Endothelial cell of hepatic sinusoid (primary cell): ENCODE measurements around the gene FAXDC2.

Source experiments
- in situ Hi-C: cut with HindIII; loops from 2 replicates; pipeline ENCODE4 v1.10.0; 2017; ENCODE audit warnings: low sequenced_read_pairs

Gene FAXDC2

GRCh38 chr5:154770111-154770510 lies 80.3 kb downstream of the FAXDC2 start:
- in situ Hi-C loops: no loop called here
